DMS153 treated with DMSO at 0.1 percent for 48 hours (cell line): ENCODE measurements around the gene ANGPTL5.
"Not testable (repeated sequence)": the region's sequence is repeated elsewhere in the genome, so short reads cannot be mapped to it uniquely, and the experiment has no call there.

Source experiments
- DNase-seq: peaks from one replicate; lab custom pipeline; 2025; ENCODE audit not compliant: unreplicated experiment; lab: John Stamatoyannopoulos, UW

Gene ANGPTL5

GRCh38 chr11:101916422-101916821 is at the start of gene ANGPTL5:
ANGPTL5 (minus strand) TSS chr11:101916522; CDS start chr11:101907909, 8,613 bp downstream.
- DNase-seq, result no peak

- not testable (repeated sequence) for DNase-seq
Measured at GRCh38 chr11:101964200-101964599, 47.9 kb upstream of the ANGPTL5 start.

- DNase-seq, result no peak
Measured at GRCh38 chr11:101960231-101960630, 43.9 kb upstream of the ANGPTL5 start.

- DNase-seq, result no peak
Measured at GRCh38 chr11:101955701-101956100, 39.4 kb upstream of the ANGPTL5 start.

- no peak for DNase-seq
Measured at GRCh38 chr11:101955278-101955677, 39.0 kb upstream of the ANGPTL5 start.

GRCh38 chr11:101949680-101950220 is 33.4 kb upstream of the ANGPTL5 start:
- no peak for DNase-seq

- no peak for DNase-seq
Measured at GRCh38 chr11:101945448-101945847, 29.1 kb upstream of the ANGPTL5 start.

- peak; percentile 38 for DNase-seq
Measured at GRCh38 chr11:101944923-101945322, 28.6 kb upstream of the ANGPTL5 start.

GRCh38 chr11:101940901-101941520 is 24.7 kb upstream of the ANGPTL5 start:
- no peak for DNase-seq

GRCh38 chr11:101931692-101932091 is 15.4 kb upstream of the ANGPTL5 start:
- DNase-seq, result peak; percentile 70

- no peak for DNase-seq
Measured at GRCh38 chr11:101929294-101929915, 13.1 kb upstream of the ANGPTL5 start.

GRCh38 chr11:101923554-101923953 is 7.2 kb upstream of the ANGPTL5 start:
- no peak for DNase-seq

- no peak for DNase-seq
Measured at GRCh38 chr11:101920992-101921391, 4.7 kb upstream of the ANGPTL5 start.

GRCh38 chr11:101917226-101917625 is 904 bp upstream of the ANGPTL5 start:
- no peak for DNase-seq

GRCh38 chr11:101915791-101916291 is 481 bp downstream of the ANGPTL5 start:
- peak; percentile 56 for DNase-seq

GRCh38 chr11:101914738-101915426 is 1.4 kb downstream of the ANGPTL5 start, which contains the start of gene CEP126:
CEP126 (plus strand) TSS chr11:101915010; CDS start chr11:101915285, 275 bp downstream.
- DNase-seq, result peak; percentile 88

GRCh38 chr11:101914341-101914737 is 2.0 kb downstream of the ANGPTL5 start:
- no peak for DNase-seq

- no peak for DNase-seq
Measured at GRCh38 chr11:101913656-101914055, 2.7 kb downstream of the ANGPTL5 start.

GRCh38 chr11:101912823-101913284 is 3.5 kb downstream of the ANGPTL5 start:
- no peak for DNase-seq

GRCh38 chr11:101909087-101909486 is 7.2 kb downstream of the ANGPTL5 start:
- DNase-seq, result no peak

GRCh38 chr11:101907815-101908214 is 8.5 kb downstream of the ANGPTL5 start:
- no peak for DNase-seq
